Aorta (tissue), 5 donors: ENCODE results near the gene GBA3. TPM values are rescaled to one million over a fixed set of nuclear protein-coding genes. Genes with fewer than 3 reads are reported as not detected.

ENCODE experiments used
- ATAC-seq: fragments of 200-7000 bp; cut with Tn5 transposase; one replicate; pipeline ENCODE4 v1.9.1; 2022; ENCODE audit warnings: moderate library complexity; ENCODE audit not compliant: low FRiP score
- DNase-seq, 2 donors: peaks; one replicate each; pipeline ENCODE4 v3.0.0-alpha.2; 2020
- H3K27ac ChIP-seq, 2 donors: one replicate each; pipeline ENCODE4 v1.5.1; 2013; ENCODE audit warnings: low read length in 2 of 2, mild to moderate bottlenecking in 2 of 2, moderate library complexity in 2 of 2, control low read depth in 1 of 2, inconsistent platforms in 1 of 2, low read depth in 1 of 2
- H3K27me3 ChIP-seq, 2 donors: one replicate each; pipeline ENCODE4 v1.6.1; 2013; ENCODE audit warnings: control low read depth in 1 of 2, low read length in 1 of 2, mild to moderate bottlenecking in 1 of 2, moderate library complexity in 1 of 2; ENCODE audit not compliant: insufficient read depth in 2 of 2, control insufficient read depth in 1 of 2
- H3K36me3 ChIP-seq, 2 donors: one replicate each; pipeline ENCODE4 v1.6.1; 2013; ENCODE audit warnings: control low read depth in 1 of 2, low read length in 1 of 2, mild to moderate bottlenecking in 1 of 2; ENCODE audit not compliant: insufficient read depth in 2 of 2, control insufficient read depth in 1 of 2
- H3K4me1 ChIP-seq, 2 donors: one replicate each; pipeline ENCODE4 v1.6.1; 2013; ENCODE audit warnings: low read length in 2 of 2, control low read depth in 1 of 2, mild to moderate bottlenecking in 1 of 2, moderate library complexity in 1 of 2; ENCODE audit not compliant: insufficient read depth in 2 of 2, control insufficient read depth in 1 of 2
- H3K4me3 ChIP-seq, 2 donors: one replicate each; pipeline ENCODE4 v1.5.1; 2013; ENCODE audit warnings: low read length in 2 of 2, control low read depth in 1 of 2, mild to moderate bottlenecking in 1 of 2
- H3K9me3 ChIP-seq: one replicate; pipeline ENCODE4 v1.6.1; 2013; ENCODE audit warnings: mild to moderate bottlenecking, low read length; ENCODE audit not compliant: control insufficient read depth
- WGBS, 2 donors: extraction: QIAGEN DNeasy Blood & Tissue Kit; methylation state at CpG; one replicate each; pipeline ENCODE4 v1.1.7; 2013; 5-methylcytosine and 5-hydroxymethylcytosine counted together
- intact Hi-C, 2 donors: fragments of 100-400 bp; cut with DNase I; formaldehyde crosslinking; loops; one replicate each; pipeline versions ENCODE4 v1.14.2 to v1.15.0; 2022
- long read RNA-seq, 2 donors: library from polyadenylated mRNA; unstranded; transcript quantifications; one replicate each; pipeline ENCODE4 v2.0.0, GENCODE V29; 2020 to 2021
- polyA plus RNA-seq, 2 donors: library from polyadenylated mRNA; stranded (reverse); fragments of 200-250 nt; gene quantifications; one replicate each; pipeline ENCODE4 v1.2.3, GENCODE V29; 2013
- total RNA-seq, 2 donors: library from RNA; stranded (reverse); fragmentation: NEBNext Ultra II Directional; extraction: Animal tissue kit (Norgen Biotek cat#: 25700); gene quantifications; one replicate each; pipeline ENCODE4 v1.2.1, GENCODE V29; 2021
- donor health status: healthy with polysubstance abuse.
- donor health status: Bipolar disorder and iron deficiency.
- donor health status: DM: no; HTN: no; CAD: no.
- donor health status: DM: no; HTN: no; CAD: no.
- donor health status: DM: yes; HTN: yes; CAD: no.

GBA3 gene
- not detected for total RNA-seq
- polyA plus RNA-seq = 10 to 100 TPM in 1 of 2 donors, not detected in 1; 59.6 TPM
- long read RNA-seq, donor 1 = 0 reads
- long read RNA-seq, donor 2 = 0 reads

GRCh38 chr4:22692736-22693135 is at the start of gene GBA3:
Gene GBA3 (plus strand): TSS chr4:22692937.
- no peaks in the 10 kb centered on the region for H3K36me3 ChIP-seq
- no peak within 1 kb of the TSS for H3K4me3 ChIP-seq
- no peaks in the 10 kb centered on the region for H3K4me1 ChIP-seq
- no peak for ATAC-seq
- H3K9me3 ChIP-seq = no peaks in the 10 kb centered on the region
- 68 to 73% methylated on average over 1 of the region's 1 CpG for WGBS, 2 donors
- intact Hi-C loops = loop anchor here in 1 of 2 donors (10.0 kb wide), 1 partner anchor 898 kb away; no protein-coding TSS in a partner anchor
- no peak for DNase-seq
- H3K27me3 ChIP-seq = no peaks in the 10 kb centered on the region
- H3K27ac ChIP-seq = no peak within 1 kb of the TSS

GRCh38 chr4:22643952-22644351 is 48.8 kb upstream of the GBA3 start:
- H3K36me3 ChIP-seq = no peaks in the 10 kb centered on the region

GRCh38 chr4:22645481-22646182 is 47.1 kb upstream of the GBA3 start:
- no peaks in the 10 kb centered on the region for H3K4me1 ChIP-seq
- no peaks in the 10 kb centered on the region for H3K36me3 ChIP-seq
- H3K27ac ChIP-seq = no peak overlapping the region
- intact Hi-C loops = no loop called here
- ATAC-seq (no peak), DNase-seq (no peak)
- H3K27me3 ChIP-seq = no peaks in the 10 kb centered on the region
- H3K4me3 ChIP-seq = no peak overlapping the region
- 86 to 94% methylated on average over 1 of the region's 1 CpG for WGBS, 2 donors
- H3K9me3 ChIP-seq = peaks cover 1% of the 10 kb centered on the region

More at GRCh38 chr4:22643952-22644351, 48.8 kb upstream of the GBA3 start:
- no peaks in the 10 kb centered on the region for H3K27me3 ChIP-seq
- H3K4me1 ChIP-seq = no peaks in the 10 kb centered on the region
- WGBS, 2 donors = 92 to 96% methylated on average over 4 of the region's 4 CpGs
- intact Hi-C loops = no loop called here
- peaks cover 3% of the 10 kb centered on the region for H3K9me3 ChIP-seq
- ATAC-seq = no peak
- H3K27ac ChIP-seq = no peak overlapping the region
- no peak for DNase-seq
- H3K4me3 ChIP-seq = no peak overlapping the region

- Histone ChIP-seq H3K4me1 (no peaks in the 10 kb centered on the region), H3K36me3 (no peaks in the 10 kb centered on the region), H3K9me3 (no peaks in the 10 kb centered on the region), H3K27me3 (no peaks in the 10 kb centered on the region), H3K27ac (no peak overlapping the region), H3K4me3 (no peak overlapping the region)
- DNase-seq (no peak), ATAC-seq (no peak)
- intact Hi-C loops = no loop called here
- WGBS, 2 donors = 69 to 77% methylated on average over 8 of the region's 8 CpGs
Measured at GRCh38 chr4:22648996-22649395, 43.7 kb upstream of the GBA3 start.

GRCh38 chr4:22650771-22651170 is 42.0 kb upstream of the GBA3 start:
- Histone ChIP-seq H3K9me3 (no peaks in the 10 kb centered on the region), H3K4me1 (no peaks in the 10 kb centered on the region), H3K4me3 (no peak overlapping the region), H3K36me3 (no peaks in the 10 kb centered on the region), H3K27me3 (no peaks in the 10 kb centered on the region), H3K27ac (no peak overlapping the region)
- ATAC-seq (no peak), DNase-seq (no peak)
- intact Hi-C loops = no loop called here

- H3K36me3 ChIP-seq = no peaks in the 10 kb centered on the region
- no peak overlapping the region for H3K4me3 ChIP-seq
- no peak overlapping the region for H3K27ac ChIP-seq
- H3K27me3 ChIP-seq = no peaks in the 10 kb centered on the region
- WGBS, 2 donors = 91% methylated on average over 3 of the region's 3 CpGs
- no peaks in the 10 kb centered on the region for H3K4me1 ChIP-seq
- intact Hi-C loops = no loop called here
- H3K9me3 ChIP-seq = no peaks in the 10 kb centered on the region
- ATAC-seq = no peak
- no peak for DNase-seq
Measured at GRCh38 chr4:22653752-22654151, 39.0 kb upstream of the GBA3 start.

GRCh38 chr4:22661443-22661842 is 31.3 kb upstream of the GBA3 start:
- no peaks in the 10 kb centered on the region for H3K27me3 ChIP-seq
- intact Hi-C loops = no loop called here
- 23 to 29% methylated on average over 6 of the region's 6 CpGs for WGBS, 2 donors

GRCh38 chr4:22667332-22667940 is 25.3 kb upstream of the GBA3 start:
- 28 to 37% methylated on average over 3 of the region's 3 CpGs for WGBS, 2 donors
- H3K4me1 ChIP-seq = peaks cover 0 to 2% of the 10 kb centered on the region in 2 donors
- intact Hi-C loops = no loop called here
- H3K36me3 ChIP-seq = no peaks in the 10 kb centered on the region
- no peak overlapping the region for H3K4me3 ChIP-seq
- no peak for DNase-seq
- ATAC-seq = peak; percentile 79
- no peak overlapping the region for H3K27ac ChIP-seq
- H3K9me3 ChIP-seq = no peaks in the 10 kb centered on the region
- H3K27me3 ChIP-seq = no peaks in the 10 kb centered on the region

More at GRCh38 chr4:22661443-22661842, 31.3 kb upstream of the GBA3 start:
- Histone ChIP-seq H3K4me1 (no peaks in the 10 kb centered on the region), H3K36me3 (no peaks in the 10 kb centered on the region), H3K4me3 (no peak overlapping the region), H3K27ac (no peak overlapping the region), H3K9me3 (no peaks in the 10 kb centered on the region)
- no peak for ATAC-seq
- no peak for DNase-seq

GRCh38 chr4:22668301-22668700 is 24.4 kb upstream of the GBA3 start:
- H3K27ac ChIP-seq = no peak overlapping the region
- no peak for DNase-seq
- intact Hi-C loops = no loop called here
- ATAC-seq = no peak
- no peak overlapping the region for H3K4me3 ChIP-seq
- H3K4me1 ChIP-seq = peaks cover 0 to 2% of the 10 kb centered on the region in 2 donors
- H3K27me3 ChIP-seq = no peaks in the 10 kb centered on the region
- H3K9me3 ChIP-seq = no peaks in the 10 kb centered on the region
- no peaks in the 10 kb centered on the region for H3K36me3 ChIP-seq
